HCT116 (cell line): ENCODE measurements around the gene ZNF580. TPM values are rescaled to one million over a fixed set of nuclear protein-coding genes. Genes with fewer than 3 reads are reported as not detected.

Source experiments
- ATAC-seq: fragments of 200-7000 bp; cut with Tn5 transposase; 2 replicates; pipeline ENCODE4 v1.9.1; 2020; ENCODE audit warnings: mild to moderate bottlenecking, moderate library complexity
- BruUV-seq: library from RNA; stranded (reverse); fragments of 400-500 nt; replicated peaks from 2 replicates; lab custom pipeline; 2021; lab: Mats Ljungman, UMichigan
- CTCF ChIA-PET: fragments of 300-600 bp; sonication (Branson Sonifier 250); formaldehyde crosslinking; loops from one replicate; lab custom pipeline; 2021; ENCODE audit warnings: antibody characterized with exemption; lab: Charles Lee
- POLR2A ChIA-PET: fragments of 300-600, 350-600 bp; sonication (Branson Sonifier 250); formaldehyde crosslinking; loops from one replicate; lab custom pipeline; 2021; ENCODE audit warnings: antibody characterized with exemption; lab: Charles Lee
- RAD21 ChIA-PET, 2 experiments: fragments of 300-600 bp; sonication (Branson Sonifier 250); formaldehyde crosslinking; loops; one replicate each; lab custom pipeline; 2023; ENCODE audit warnings: low total read pairs in 2 of 2; ENCODE audit not compliant: uncharacterized antibody in 2 of 2, unreplicated experiment in 2 of 2, low non-redundant PET in 1 of 2; lab: Charles Lee
- DNase-seq: peaks from one replicate; pipeline ENCODE4 v3.0.0-alpha.2; 2010; ENCODE audit warnings: low read depth, low spot score
- H2AFZ ChIP-seq: fragments of 200-600 bp; shearing (Covaris generic), sonication (generic); 2 replicates; pipeline ENCODE4 v1.6.1; 2017; ENCODE audit warnings: low read depth, mixed run types, mixed read lengths, antibody characterized with exemption, low read length; ENCODE audit not compliant: poor library complexity, severe bottlenecking
- H3K27ac ChIP-seq: 2 replicates; pipeline ENCODE4 v1.5.1; 2012; ENCODE audit warnings: low read depth, low read length
- H3K27me3 ChIP-seq: fragments of 200-600 bp; sonication (generic); 2 replicates; pipeline ENCODE4 v1.6.1; 2016; ENCODE audit warnings: mixed run types, low read length, mixed read lengths; ENCODE audit not compliant: insufficient read depth
- H3K36me3 ChIP-seq, 2 experiments: fragments of 200-500 bp in 1 of 2; fragments of 200-600 bp in 1 of 2; sonication (Bioruptor generic) in 1 of 2; sonication (generic) in 1 of 2; 2 replicates each; pipeline versions ENCODE4 v1.5.1 to v1.6.1; 2014 to 2016; ENCODE audit warnings: low read length in 2 of 2, inconsistent platforms in 1 of 2, mixed read lengths in 1 of 2, mixed run types in 1 of 2; ENCODE audit not compliant: insufficient read depth in 2 of 2, control insufficient read depth in 1 of 2
- H3K4me1 ChIP-seq, 2 experiments: fragments of 200-600 bp in 1 of 2; sonication (generic) in 1 of 2; 2 replicates each; pipeline versions ENCODE4 v1.5.1 to v1.6.1; 2012 to 2017; ENCODE audit warnings: low read length in 2 of 2, inconsistent platforms in 1 of 2, mild to moderate bottlenecking in 1 of 2, mixed read lengths in 1 of 2, mixed run types in 1 of 2, moderate library complexity in 1 of 2; ENCODE audit not compliant: insufficient read depth in 2 of 2, control insufficient read depth in 1 of 2
- H3K4me2 ChIP-seq: fragments of 200-600 bp; sonication (generic); 2 replicates; pipeline ENCODE4 v1.6.1; 2017; ENCODE audit warnings: mixed run types, low read length, mixed read lengths
- H3K4me3 ChIP-seq, 2 experiments: fragments of 200-600 bp in 1 of 2; sonication (generic) in 1 of 2; replicated peaks in 1 of 2; 2 replicates each; pipeline ENCODE4 v1.5.1; 2011 to 2016; ENCODE audit warnings: low read length in 2 of 2, control low read depth in 1 of 2, low read depth in 1 of 2, mild to moderate bottlenecking in 1 of 2, mixed read lengths in 1 of 2, mixed run types in 1 of 2
- H3K79me2 ChIP-seq: fragments of 200-600 bp; sonication (generic); 2 replicates; pipeline ENCODE4 v1.6.1; 2017; ENCODE audit warnings: mild to moderate bottlenecking, mixed run types, low read length, moderate library complexity, mixed read lengths; ENCODE audit not compliant: insufficient read depth
- H3K9ac ChIP-seq: fragments of 200-600 bp; sonication (generic); 2 replicates; pipeline ENCODE4 v1.6.1; 2016; ENCODE audit warnings: low read length, mixed read lengths
- H3K9me2 ChIP-seq: fragments of 200-600 bp; sonication (generic), shearing (Covaris generic); 2 replicates; pipeline ENCODE4 v1.6.1; 2017; ENCODE audit warnings: mixed run types, mild to moderate bottlenecking, moderate library complexity; ENCODE audit not compliant: insufficient read depth
- H3K9me3 ChIP-seq, 2 experiments: fragments of 200-500 bp in 1 of 2; fragments of 200-600 bp in 1 of 2; sonication (Bioruptor generic) in 1 of 2; sonication (generic) in 1 of 2; 2 replicates each; pipeline ENCODE4 v1.6.1; 2014 to 2017; ENCODE audit warnings: low read length in 2 of 2, mixed read lengths in 2 of 2, inconsistent platforms in 1 of 2, low read depth in 1 of 2, mild to moderate bottlenecking in 1 of 2, mixed run types in 1 of 2, moderate library complexity in 1 of 2; ENCODE audit not compliant: control insufficient read depth in 1 of 2, insufficient read depth in 1 of 2
- H4K20me1 ChIP-seq: fragments of 200-600 bp; sonication (generic), shearing (Covaris generic); 2 replicates; pipeline ENCODE4 v1.6.1; 2017; ENCODE audit warnings: mixed run types, mild to moderate bottlenecking, moderate library complexity; ENCODE audit not compliant: insufficient read depth
- CEBPB ChIP-seq: IDR thresholded peaks from 2 replicates; pipeline ENCODE4 v1.6.1; 2012; ENCODE audit warnings: low read depth
- EGR1 ChIP-seq: IDR thresholded peaks from 2 replicates; pipeline ENCODE4 v1.6.1; 2012; ENCODE audit warnings: low read depth
- ELF1 ChIP-seq: IDR thresholded peaks from 2 replicates; pipeline ENCODE4 v1.6.1; 2012; ENCODE audit warnings: low read depth, borderline replicate concordance
- EZH2 ChIP-seq: fragments of 200-600 bp; sonication (generic); IDR thresholded peaks from 2 replicates; pipeline ENCODE4 v1.6.1; 2017; ENCODE audit warnings: antibody characterized with exemption, mixed run types
- JUND ChIP-seq: IDR thresholded peaks from 2 replicates; pipeline ENCODE4 v1.6.1; 2012
- POLR2A ChIP-seq: IDR thresholded peaks from 2 replicates; pipeline ENCODE4 v1.7.0; 2011; ENCODE audit warnings: borderline replicate concordance; ENCODE audit not compliant: insufficient read depth, insufficient read length; ENCODE audit errors: extremely low read depth
- RAD21 ChIP-seq: IDR thresholded peaks from 2 replicates; pipeline ENCODE4 v1.6.1; 2012; ENCODE audit warnings: low read depth, mild to moderate bottlenecking
- SIN3A ChIP-seq: IDR thresholded peaks from 2 replicates; pipeline ENCODE4 v1.6.1; 2012; ENCODE audit warnings: low read depth
- SP1 ChIP-seq: IDR thresholded peaks from 2 replicates; pipeline ENCODE4 v1.6.1; 2012; ENCODE audit warnings: low read depth
- SRF ChIP-seq: IDR thresholded peaks from 2 replicates; pipeline ENCODE4 v1.6.1; 2012; ENCODE audit warnings: low read depth
- YY1 ChIP-seq: IDR thresholded peaks from 2 replicates; pipeline ENCODE4 v1.6.1; 2011; ENCODE audit warnings: low read length, low read depth, moderate library complexity, mild to moderate bottlenecking; ENCODE audit not compliant: insufficient replicate concordance; ENCODE audit errors: extremely low read depth
- ZFX ChIP-seq: fragments of 450-650 bp; IDR thresholded peaks from 2 replicates; pipeline ENCODE4 v1.6.1; 2017
- ZNF274 ChIP-seq: fragments of 200-500 bp; sonication (Bioruptor generic); IDR thresholded peaks from 2 replicates; pipeline ENCODE4 v1.6.1; 2014; ENCODE audit warnings: mild to moderate bottlenecking, low read depth, low read length, inconsistent platforms
- intact Hi-C: fragments of 100-400 bp; cut with micrococcal nuclease; formaldehyde crosslinking; loops from 2 replicates; pipeline ENCODE4 v1.10.0; 2022
- total RNA-seq: library from RNA; stranded (reverse); gene quantifications from one replicate; pipeline ENCODE4 v1.2.1, GENCODE V29; 2021; ENCODE audit not compliant: unreplicated experiment
- TF ChIP-seq, protein P1 (sequence below): IDR thresholded peaks from 2 replicates; pipeline ENCODE4 v1.6.1; 2012
- TF ChIP-seq, protein P2 (sequence below): IDR thresholded peaks from 2 replicates; pipeline ENCODE4 v1.6.1; 2012; ENCODE audit warnings: low read depth
- TF ChIP-seq, protein P3 (sequence below): IDR thresholded peaks from 2 replicates; pipeline ENCODE4 v1.6.1; 2012
- TF ChIP-seq, protein P4 (sequence below), 3 experiments: fragments of 200-600 bp in 1 of 3; sonication (generic) in 1 of 3; IDR thresholded peaks in 2 of 3; conservative IDR thresholded peaks in 1 of 3; 2 replicates each; pipeline ENCODE4 v1.5.1; 2012 to 2017; ENCODE audit warnings: low read depth in 2 of 3, low read length in 2 of 3, antibody characterized with exemption in 1 of 3, borderline replicate concordance in 1 of 3, control low read depth in 1 of 3, mild to moderate bottlenecking in 1 of 3, mixed read lengths in 1 of 3, mixed run types in 1 of 3, moderate library complexity in 1 of 3; ENCODE audit not compliant: insufficient read depth in 1 of 3

Gene ZNF580
- total RNA-seq, 1 experiment from 2014 or later: 36.7 TPM

DNA sequence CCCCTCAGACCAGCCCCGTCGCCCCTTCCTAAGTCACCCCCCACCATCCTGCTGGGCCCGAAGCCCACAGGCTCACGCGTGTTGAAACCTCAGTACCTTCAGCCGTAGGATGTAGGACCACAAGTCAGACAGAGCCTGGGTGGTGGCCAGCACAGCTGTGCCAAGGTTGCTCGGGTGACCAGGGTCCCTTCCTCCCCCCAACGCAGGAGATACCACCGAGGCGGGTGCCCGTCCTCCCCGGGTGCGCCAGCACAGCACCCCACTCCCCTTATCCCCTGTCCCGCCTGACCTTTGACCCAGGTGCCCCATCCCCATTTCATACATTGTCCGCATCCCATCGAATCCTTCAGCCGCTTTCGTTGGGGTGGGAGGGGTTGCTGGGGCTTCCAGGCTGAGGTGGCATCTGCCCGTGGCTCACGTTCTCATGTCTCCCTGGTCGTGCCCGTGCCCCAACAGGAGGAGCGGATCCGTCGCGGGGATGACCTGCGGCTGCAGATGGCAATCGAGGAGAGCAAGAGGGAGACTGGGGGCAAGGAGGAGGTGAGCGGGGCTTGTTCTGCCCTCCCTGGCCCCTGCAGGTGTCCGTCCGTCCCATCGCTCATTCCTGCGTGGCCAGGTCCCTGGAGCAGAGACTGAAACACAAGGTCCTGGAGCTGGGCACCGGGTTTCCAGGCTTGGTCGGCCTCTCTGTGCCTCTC, 48.8 kb downstream of the ZNF580 start:
- POLR2A ChIA-PET: no interaction called here

More for the DNA sequence above, 48.8 kb downstream of the ZNF580 start:
- BruUV-seq: no TSS peak
- H3K27me3 ChIP-seq: no peaks in the 10 kb centered on the region
- H3K79me2 ChIP-seq: peaks cover 31% of the 10 kb centered on the region
- no peaks in the 10 kb centered on the region for H3K9me2 ChIP-seq
- H4K20me1 ChIP-seq: no peaks in the 10 kb centered on the region
- H3K4me1 ChIP-seq: no peaks in the 10 kb centered on the region
- peaks cover 20 to 21% of the 10 kb centered on the region in 2 experiments; a peak in 3 of 4 replicates for H3K36me3 ChIP-seq
- no peaks in the 10 kb centered on the region for H3K9me3 ChIP-seq
- ChIA-PET CTCF (no interaction called here), RAD21 (no interaction called here)
- H3K4me2 ChIP-seq: no peak overlapping the region
- intact Hi-C loops: no loop called here
- DNase-seq: no peak
- no peak overlapping the region for H3K27ac ChIP-seq
- no peak overlapping the region for H3K4me3 ChIP-seq
- H3K9ac ChIP-seq: no peak overlapping the region
- H2AFZ ChIP-seq: no peak overlapping the region
- ATAC-seq: no peak
- TF ChIP-seq RAD21 (no peak), EZH2 (no peak), CEBPB (no peak), YY1 (no peak), JUND (no peak), ZNF274 (no peak), SRF (no peak), POLR2A (no peak), SP1 (no peak), SIN3A (no peak), EGR1 (no peak), ZFX (no peak), ELF1 (no peak)
- TF ChIP-seq, protein P1, sequence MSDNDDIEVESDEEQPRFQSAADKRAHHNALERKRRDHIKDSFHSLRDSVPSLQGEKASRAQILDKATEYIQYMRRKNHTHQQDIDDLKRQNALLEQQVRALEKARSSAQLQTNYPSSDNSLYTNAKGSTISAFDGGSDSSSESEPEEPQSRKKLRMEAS: no peak
- TF ChIP-seq, protein P2, sequence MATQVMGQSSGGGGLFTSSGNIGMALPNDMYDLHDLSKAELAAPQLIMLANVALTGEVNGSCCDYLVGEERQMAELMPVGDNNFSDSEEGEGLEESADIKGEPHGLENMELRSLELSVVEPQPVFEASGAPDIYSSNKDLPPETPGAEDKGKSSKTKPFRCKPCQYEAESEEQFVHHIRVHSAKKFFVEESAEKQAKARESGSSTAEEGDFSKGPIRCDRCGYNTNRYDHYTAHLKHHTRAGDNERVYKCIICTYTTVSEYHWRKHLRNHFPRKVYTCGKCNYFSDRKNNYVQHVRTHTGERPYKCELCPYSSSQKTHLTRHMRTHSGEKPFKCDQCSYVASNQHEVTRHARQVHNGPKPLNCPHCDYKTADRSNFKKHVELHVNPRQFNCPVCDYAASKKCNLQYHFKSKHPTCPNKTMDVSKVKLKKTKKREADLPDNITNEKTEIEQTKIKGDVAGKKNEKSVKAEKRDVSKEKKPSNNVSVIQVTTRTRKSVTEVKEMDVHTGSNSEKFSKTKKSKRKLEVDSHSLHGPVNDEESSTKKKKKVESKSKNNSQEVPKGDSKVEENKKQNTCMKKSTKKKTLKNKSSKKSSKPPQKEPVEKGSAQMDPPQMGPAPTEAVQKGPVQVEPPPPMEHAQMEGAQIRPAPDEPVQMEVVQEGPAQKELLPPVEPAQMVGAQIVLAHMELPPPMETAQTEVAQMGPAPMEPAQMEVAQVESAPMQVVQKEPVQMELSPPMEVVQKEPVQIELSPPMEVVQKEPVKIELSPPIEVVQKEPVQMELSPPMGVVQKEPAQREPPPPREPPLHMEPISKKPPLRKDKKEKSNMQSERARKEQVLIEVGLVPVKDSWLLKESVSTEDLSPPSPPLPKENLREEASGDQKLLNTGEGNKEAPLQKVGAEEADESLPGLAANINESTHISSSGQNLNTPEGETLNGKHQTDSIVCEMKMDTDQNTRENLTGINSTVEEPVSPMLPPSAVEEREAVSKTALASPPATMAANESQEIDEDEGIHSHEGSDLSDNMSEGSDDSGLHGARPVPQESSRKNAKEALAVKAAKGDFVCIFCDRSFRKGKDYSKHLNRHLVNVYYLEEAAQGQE: no peak
- TF ChIP-seq, protein P3, sequence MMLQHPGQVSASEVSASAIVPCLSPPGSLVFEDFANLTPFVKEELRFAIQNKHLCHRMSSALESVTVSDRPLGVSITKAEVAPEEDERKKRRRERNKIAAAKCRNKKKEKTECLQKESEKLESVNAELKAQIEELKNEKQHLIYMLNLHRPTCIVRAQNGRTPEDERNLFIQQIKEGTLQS: no peak
- TF ChIP-seq, protein P4, sequence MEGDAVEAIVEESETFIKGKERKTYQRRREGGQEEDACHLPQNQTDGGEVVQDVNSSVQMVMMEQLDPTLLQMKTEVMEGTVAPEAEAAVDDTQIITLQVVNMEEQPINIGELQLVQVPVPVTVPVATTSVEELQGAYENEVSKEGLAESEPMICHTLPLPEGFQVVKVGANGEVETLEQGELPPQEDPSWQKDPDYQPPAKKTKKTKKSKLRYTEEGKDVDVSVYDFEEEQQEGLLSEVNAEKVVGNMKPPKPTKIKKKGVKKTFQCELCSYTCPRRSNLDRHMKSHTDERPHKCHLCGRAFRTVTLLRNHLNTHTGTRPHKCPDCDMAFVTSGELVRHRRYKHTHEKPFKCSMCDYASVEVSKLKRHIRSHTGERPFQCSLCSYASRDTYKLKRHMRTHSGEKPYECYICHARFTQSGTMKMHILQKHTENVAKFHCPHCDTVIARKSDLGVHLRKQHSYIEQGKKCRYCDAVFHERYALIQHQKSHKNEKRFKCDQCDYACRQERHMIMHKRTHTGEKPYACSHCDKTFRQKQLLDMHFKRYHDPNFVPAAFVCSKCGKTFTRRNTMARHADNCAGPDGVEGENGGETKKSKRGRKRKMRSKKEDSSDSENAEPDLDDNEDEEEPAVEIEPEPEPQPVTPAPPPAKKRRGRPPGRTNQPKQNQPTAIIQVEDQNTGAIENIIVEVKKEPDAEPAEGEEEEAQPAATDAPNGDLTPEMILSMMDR (IDR thresholded peaks at IDR 0.05 in 2 of 3, conservative IDR thresholded peaks at IDR 0.05 in 1 of 3; ENCODE audit: borderline replicate concordance in 1 of 3, insufficient read depth in 1 of 3, low read depth in 2 of 3, low read length in 2 of 3): no peak
